HG02973 (cell line): ENCODE results near the gene AKTIP.
"Not testable (repeated sequence)": the region's sequence is repeated elsewhere in the genome, so short reads cannot be mapped to it uniquely, and the experiment has no call there.

ENCODE experiments used
- ATAC-seq: cut with Tn5 transposase; IDR thresholded peaks from one replicate; pipeline ENCODE4 v1.9.1; 2021; ENCODE audit warnings: moderate library complexity; ENCODE audit not compliant: unreplicated experiment

Gene AKTIP

GRCh38 chr16:53517851-53518250 lies 14.8 kb upstream of the AKTIP start:
- no peak for ATAC-seq

GRCh38 chr16:53515811-53516210 lies 12.8 kb upstream of the AKTIP start:
- ATAC-seq, result no peak

GRCh38 chr16:53515259-53515658 lies 12.2 kb upstream of the AKTIP start:
- no peak for ATAC-seq

GRCh38 chr16:53512795-53513194 lies 9.8 kb upstream of the AKTIP start:
- not testable (repeated sequence) for ATAC-seq

- ATAC-seq, result no peak
These were observed 8.6 kb upstream of the AKTIP start for GRCh38 chr16:53511403-53512280.

GRCh38 chr16:53511084-53511402 lies 8.0 kb upstream of the AKTIP start:
- no peak for ATAC-seq

- no peak for ATAC-seq
These were observed 7.7 kb upstream of the AKTIP start for GRCh38 chr16:53510704-53511070.

GRCh38 chr16:53509906-53510703 lies 7.1 kb upstream of the AKTIP start:
- peak; percentile 50 for ATAC-seq

GRCh38 chr16:53507464-53508179 lies 4.6 kb upstream of the AKTIP start:
- no peak for ATAC-seq

GRCh38 chr16:53506254-53506653 lies 3.2 kb upstream of the AKTIP start:
- no peak for ATAC-seq

- no peak for ATAC-seq
These were observed 1.7 kb upstream of the AKTIP start for GRCh38 chr16:53504665-53505064.

- ATAC-seq, result no peak
These were observed 1.1 kb upstream of the AKTIP start for GRCh38 chr16:53503991-53504663.

- ATAC-seq, result peak; percentile 96
These were observed 388 bp upstream of the AKTIP start for GRCh38 chr16:53503270-53503923.

- ATAC-seq, result no peak
These were observed 1.7 kb downstream of the AKTIP start for GRCh38 chr16:53501216-53501859.

GRCh38 chr16:53498984-53499383 lies 4.0 kb downstream of the AKTIP start:
- no peak for ATAC-seq

- no peak for ATAC-seq
These were observed 7.7 kb downstream of the AKTIP start for GRCh38 chr16:53495325-53495724.

GRCh38 chr16:53494636-53495035 lies 8.4 kb downstream of the AKTIP start:
- ATAC-seq, result no peak

- ATAC-seq, result no peak
These were observed 10.5 kb downstream of the AKTIP start for GRCh38 chr16:53492503-53492902.

GRCh38 chr16:53489755-53490154 lies 13.3 kb downstream of the AKTIP start:
- ATAC-seq, result no peak

- no peak for ATAC-seq
These were observed 16.8 kb downstream of the AKTIP start for GRCh38 chr16:53486230-53486629.
